ENCODE results near the gene THSD4. TPM values are rescaled to one million over a fixed set of nuclear protein-coding genes. Genes with fewer than 3 reads are reported as not detected.

Gene THSD4
- total RNA-seq, 2 experiments from 2014 or later, result not detected

GRCh38 chr15:71276336-71276665 is 161.0 kb downstream of the THSD4 start:
- intact Hi-C loops (cut with micrococcal nuclease; ENCODE audit: unreplicated experiment), result no loop called here
- no peak overlapping the region for H2AFZ ChIP-seq (ENCODE audit: low read length)
- no peak overlapping the region for H3K27ac ChIP-seq (ENCODE audit: low read depth, low read length, poor library complexity, severe bottlenecking)
- no peaks in the 10 kb centered on the region for H4K20me1 ChIP-seq (ENCODE audit: insufficient read depth, low read length)
- CTCF ChIA-PET (ENCODE audit: unreplicated experiment), result no interaction called here
- POLR2A ChIA-PET, result no interaction called here
- no TSS peak for BruUV-seq (replicated peaks)
- H3K9me2 ChIP-seq (ENCODE audit: insufficient read depth, low read length), result no peaks in the 10 kb centered on the region
- no peaks in the 10 kb centered on the region for H3K4me1 ChIP-seq (ENCODE audit: insufficient read depth, low read length, poor library complexity, severe bottlenecking)
- TF ChIP-seq EZH2phosphoT487 (IDR thresholded peaks at IDR 0.05; ENCODE audit: borderline replicate concordance, low read depth, low read length) (no peak), CTCF (conservative IDR thresholded peaks at IDR 0.05; ENCODE audit: low read length) (no peak)
- DNase-seq (ENCODE audit: low spot score), result no peak
- H3K9me3 ChIP-seq (ENCODE audit: low read length), result no peaks in the 10 kb centered on the region
- H3K4me2 ChIP-seq (ENCODE audit: low read length), result no peak overlapping the region
- H3K79me2 ChIP-seq (ENCODE audit: insufficient read depth, low read depth, low read length), result no peaks in the 10 kb centered on the region
- H3K36me3 ChIP-seq (ENCODE audit: insufficient read depth, low read length), result no peaks in the 10 kb centered on the region
- no peak overlapping the region for H3K4me3 ChIP-seq (ENCODE audit: low read depth, low read length, poor library complexity, severe bottlenecking)

- no peak for TF ChIP-seq EZH2phosphoT487 (IDR thresholded peaks at IDR 0.05; ENCODE audit: borderline replicate concordance, low read depth, low read length)
- TF ChIP-seq CTCF (conservative IDR thresholded peaks at IDR 0.05; ENCODE audit: low read length), result no peak
- Histone ChIP-seq H3K36me3 (ENCODE audit: insufficient read depth, low read length) (no peaks in the 10 kb centered on the region), H3K9me2 (ENCODE audit: insufficient read depth, low read length) (no peaks in the 10 kb centered on the region), H3K4me2 (ENCODE audit: low read length) (no peak overlapping the region), H3K79me2 (ENCODE audit: insufficient read depth, low read depth, low read length) (no peaks in the 10 kb centered on the region), H3K4me3 (ENCODE audit: low read depth, low read length, poor library complexity, severe bottlenecking) (no peak overlapping the region), H3K27ac (ENCODE audit: low read depth, low read length, poor library complexity, severe bottlenecking) (no peak overlapping the region), H4K20me1 (ENCODE audit: insufficient read depth, low read length) (no peaks in the 10 kb centered on the region), H3K9me3 (ENCODE audit: low read length) (no peaks in the 10 kb centered on the region), H3K4me1 (ENCODE audit: insufficient read depth, low read length, poor library complexity, severe bottlenecking) (no peaks in the 10 kb centered on the region), H2AFZ (ENCODE audit: low read length) (no peak overlapping the region)
- DNase-seq (ENCODE audit: low spot score), result no peak
- BruUV-seq (replicated peaks), result no TSS peak
- intact Hi-C loops (cut with micrococcal nuclease; ENCODE audit: unreplicated experiment), result no loop called here
- POLR2A ChIA-PET, result no interaction called here
- CTCF ChIA-PET (ENCODE audit: unreplicated experiment), result no interaction called here
Observed at GRCh38 chr15:71278989-71279756, 163.9 kb downstream of the THSD4 start.

GRCh38 chr15:71279757-71280141 is 164.5 kb downstream of the THSD4 start:
- H3K27ac ChIP-seq (ENCODE audit: low read depth, low read length, poor library complexity, severe bottlenecking), result no peak overlapping the region
- no peaks in the 10 kb centered on the region for H3K4me1 ChIP-seq (ENCODE audit: insufficient read depth, low read length, poor library complexity, severe bottlenecking)
- no TSS peak for BruUV-seq (replicated peaks)
- ChIA-PET CTCF (ENCODE audit: unreplicated experiment) (no interaction called here), POLR2A (no interaction called here)
- DNase-seq (ENCODE audit: low spot score), result no peak
- H3K9me2 ChIP-seq (ENCODE audit: insufficient read depth, low read length), result no peaks in the 10 kb centered on the region
- H3K36me3 ChIP-seq (ENCODE audit: insufficient read depth, low read length), result no peaks in the 10 kb centered on the region
- no peak overlapping the region for H2AFZ ChIP-seq (ENCODE audit: low read length)
- no peaks in the 10 kb centered on the region for H4K20me1 ChIP-seq (ENCODE audit: insufficient read depth, low read length)
- no peaks in the 10 kb centered on the region for H3K79me2 ChIP-seq (ENCODE audit: insufficient read depth, low read depth, low read length)
- TF ChIP-seq CTCF (conservative IDR thresholded peaks at IDR 0.05; ENCODE audit: low read length), result no peak
- TF ChIP-seq EZH2phosphoT487 (IDR thresholded peaks at IDR 0.05; ENCODE audit: borderline replicate concordance, low read depth, low read length), result no peak
- no peaks in the 10 kb centered on the region for H3K9me3 ChIP-seq (ENCODE audit: low read length)
- intact Hi-C loops (cut with micrococcal nuclease; ENCODE audit: unreplicated experiment), result no loop called here
- no peak overlapping the region for H3K4me2 ChIP-seq (ENCODE audit: low read length)
- H3K4me3 ChIP-seq (ENCODE audit: low read depth, low read length, poor library complexity, severe bottlenecking), result no peak overlapping the region
